ENCODE data around the gene RAPGEF1. TPM values are rescaled to one million over a fixed set of nuclear protein-coding genes. Genes with fewer than 3 reads are reported as not detected.
A peak's percentile ranks its signal among the peaks of the same experiment; 100 is the strongest.

RAPGEF1 gene
- total RNA-seq, 1 donor, result 33.7 TPM

DNA sequence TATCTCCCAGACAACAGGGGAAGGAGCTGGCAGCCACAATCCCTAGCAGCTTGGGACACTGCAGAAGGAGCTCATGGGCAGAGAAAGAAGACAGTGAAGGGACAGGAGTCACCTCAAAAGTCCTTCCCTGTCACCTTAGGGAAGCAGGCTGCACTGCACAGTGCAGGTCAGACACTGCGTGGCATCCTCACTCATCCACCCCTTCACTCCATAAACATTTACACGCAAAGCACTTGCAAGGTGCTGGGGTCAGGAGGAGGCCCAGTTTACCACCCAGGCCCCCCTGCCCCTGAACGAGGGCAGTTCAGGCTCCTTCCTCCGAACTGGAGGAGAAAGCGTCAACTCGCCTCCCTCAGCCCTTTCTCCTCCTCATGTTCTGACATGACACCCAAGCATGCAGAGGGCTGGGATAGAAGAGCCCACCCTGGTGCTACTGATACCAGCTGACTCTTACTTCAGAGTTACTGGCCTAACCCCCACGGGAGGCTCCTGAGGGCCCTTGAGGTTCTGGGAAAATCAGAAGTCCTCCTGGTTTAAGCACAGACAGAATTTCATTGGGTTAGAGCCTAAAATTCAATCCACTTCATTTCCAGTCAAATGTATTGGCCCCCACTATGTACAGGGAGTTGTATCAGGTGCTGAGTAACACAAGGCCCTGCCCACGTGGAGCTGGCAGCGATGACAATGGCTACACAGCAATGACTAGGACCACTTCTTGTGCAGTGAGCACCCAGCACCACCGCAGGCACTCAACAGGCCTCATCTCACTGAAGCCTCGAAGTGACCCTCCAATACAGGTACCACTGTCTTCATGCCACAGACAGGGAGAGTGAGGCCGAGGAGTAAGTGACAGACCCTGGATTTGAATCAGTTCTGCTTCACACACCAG, 70.4 kb downstream of the RAPGEF1 start:
- no peak for DNase-seq (ENCODE audit: low read depth)
- TF ChIP-seq, protein P1, sequence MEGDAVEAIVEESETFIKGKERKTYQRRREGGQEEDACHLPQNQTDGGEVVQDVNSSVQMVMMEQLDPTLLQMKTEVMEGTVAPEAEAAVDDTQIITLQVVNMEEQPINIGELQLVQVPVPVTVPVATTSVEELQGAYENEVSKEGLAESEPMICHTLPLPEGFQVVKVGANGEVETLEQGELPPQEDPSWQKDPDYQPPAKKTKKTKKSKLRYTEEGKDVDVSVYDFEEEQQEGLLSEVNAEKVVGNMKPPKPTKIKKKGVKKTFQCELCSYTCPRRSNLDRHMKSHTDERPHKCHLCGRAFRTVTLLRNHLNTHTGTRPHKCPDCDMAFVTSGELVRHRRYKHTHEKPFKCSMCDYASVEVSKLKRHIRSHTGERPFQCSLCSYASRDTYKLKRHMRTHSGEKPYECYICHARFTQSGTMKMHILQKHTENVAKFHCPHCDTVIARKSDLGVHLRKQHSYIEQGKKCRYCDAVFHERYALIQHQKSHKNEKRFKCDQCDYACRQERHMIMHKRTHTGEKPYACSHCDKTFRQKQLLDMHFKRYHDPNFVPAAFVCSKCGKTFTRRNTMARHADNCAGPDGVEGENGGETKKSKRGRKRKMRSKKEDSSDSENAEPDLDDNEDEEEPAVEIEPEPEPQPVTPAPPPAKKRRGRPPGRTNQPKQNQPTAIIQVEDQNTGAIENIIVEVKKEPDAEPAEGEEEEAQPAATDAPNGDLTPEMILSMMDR (IDR thresholded peaks at IDR 0.05; ENCODE audit: insufficient read depth, low read length), result no peak

DNA sequence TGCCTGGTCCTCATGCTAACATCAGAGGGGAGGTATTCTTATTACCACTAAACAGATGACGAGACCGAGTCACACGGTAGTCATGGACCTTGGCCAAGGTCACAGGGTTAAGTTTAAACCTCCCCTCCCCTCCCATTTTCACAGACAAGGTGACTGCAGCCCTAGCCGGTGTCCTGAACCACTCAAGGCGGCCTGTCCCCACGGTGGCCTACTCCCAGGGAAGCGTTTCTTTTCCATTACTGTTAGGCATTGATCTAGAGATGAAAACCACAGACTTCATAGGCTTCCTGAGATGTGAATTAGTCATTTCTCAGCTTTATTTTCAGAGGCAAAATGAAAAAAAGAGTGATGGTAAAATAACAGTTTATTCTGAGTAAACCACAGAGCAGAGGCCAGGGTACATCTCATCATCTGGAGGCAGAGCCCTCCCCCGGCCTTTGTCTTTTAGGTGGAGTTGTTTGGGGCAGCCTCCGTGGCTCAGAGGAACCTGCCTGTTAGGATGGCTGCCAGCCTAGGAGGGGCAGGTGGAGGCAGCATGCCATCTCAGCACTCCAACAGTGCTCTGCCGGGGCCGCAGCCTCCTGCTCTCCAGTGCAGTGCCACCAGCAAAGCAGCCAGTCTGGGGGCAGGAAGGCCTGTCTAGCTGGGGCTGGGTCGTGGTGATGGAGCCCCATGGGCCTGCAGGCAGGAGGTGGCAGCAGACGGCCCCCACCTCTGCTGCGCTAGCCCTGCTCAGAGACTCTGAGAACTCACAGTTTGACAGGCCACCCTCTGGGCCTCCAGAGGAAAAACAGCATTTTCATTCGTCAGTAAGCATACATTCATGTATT, 71.2 kb downstream of the RAPGEF1 start:
- TF ChIP-seq, protein P1 (IDR thresholded peaks at IDR 0.05; ENCODE audit: insufficient read depth, low read length), result no peak
- no peak overlapping the region for H3K4me3 ChIP-seq (ENCODE audit: low read depth, low read length)

More for the DNA sequence above, 70.4 kb downstream of the RAPGEF1 start:
- no peak overlapping the region for H3K4me3 ChIP-seq (ENCODE audit: low read depth, low read length)

DNA sequence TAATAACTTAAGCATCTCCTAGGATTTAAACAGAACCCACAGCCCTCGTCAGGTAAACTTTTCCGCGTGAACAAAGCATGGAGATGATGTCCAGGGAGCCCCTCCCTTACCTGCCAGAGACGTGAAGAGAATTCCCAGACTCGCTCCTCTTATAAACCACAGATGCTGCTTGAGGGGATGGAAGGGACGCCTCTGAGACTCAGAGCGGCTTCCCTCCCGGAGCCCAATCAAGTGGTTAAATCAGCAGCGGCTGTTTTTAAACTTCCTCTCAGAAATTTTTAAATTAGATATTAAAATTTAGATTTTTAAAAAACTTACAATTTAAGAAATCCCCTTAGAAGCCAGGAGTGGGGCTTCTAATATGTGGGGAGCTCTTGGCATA, 71.8 kb downstream of the RAPGEF1 start:
- no peak for DNase-seq (ENCODE audit: low read depth)
- TF ChIP-seq, protein P1 (IDR thresholded peaks at IDR 0.05; ENCODE audit: insufficient read depth, low read length), result no peak
- H3K4me3 ChIP-seq (ENCODE audit: low read depth, low read length), result no peak overlapping the region

More for the DNA sequence above, 71.2 kb downstream of the RAPGEF1 start:
- DNase-seq (ENCODE audit: low read depth), result peak; percentile 56

DNA sequence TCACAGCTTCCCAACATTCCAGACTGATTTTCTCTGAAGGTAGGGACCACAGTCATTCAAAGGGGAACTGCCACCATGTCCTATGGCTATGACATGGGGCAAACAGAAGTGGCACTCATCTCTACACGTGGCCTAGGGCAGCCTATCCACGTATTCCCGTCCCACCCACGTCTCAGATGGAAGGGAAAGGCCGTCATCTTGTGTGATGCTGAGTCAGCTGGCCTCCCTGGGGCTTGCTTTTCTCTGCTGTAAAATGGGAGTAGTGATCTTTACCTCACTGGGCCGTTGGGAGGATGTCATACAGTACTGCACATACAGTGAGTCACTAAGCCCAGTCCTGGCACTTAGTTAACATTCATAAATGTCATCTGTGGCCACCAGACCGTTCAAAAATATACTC, 72.3 kb downstream of the RAPGEF1 start:
- DNase-seq (ENCODE audit: low read depth), result no peak
- no peak overlapping the region for H3K4me3 ChIP-seq (ENCODE audit: low read depth, low read length)
- TF ChIP-seq, protein P1 (IDR thresholded peaks at IDR 0.05; ENCODE audit: insufficient read depth, low read length), result no peak

DNA sequence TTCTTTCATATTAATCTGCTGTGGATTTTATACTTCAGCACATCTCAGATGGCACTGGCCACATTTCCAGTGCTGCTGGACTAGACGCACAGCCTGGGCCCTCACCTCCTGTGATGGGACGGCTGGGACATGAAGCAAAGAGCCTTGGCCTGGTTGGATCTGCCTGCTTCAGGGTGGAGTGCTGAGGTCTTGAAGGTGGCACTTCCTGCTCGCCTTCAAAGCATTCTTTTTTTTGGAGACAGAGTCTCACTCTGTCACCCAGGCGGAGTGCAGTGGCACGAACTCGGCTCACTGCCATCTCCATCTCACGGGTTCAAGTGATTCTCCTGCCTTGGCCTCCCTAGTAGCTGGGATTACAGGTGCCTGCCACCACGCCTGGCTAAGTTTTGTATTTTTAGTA, 73.1 kb downstream of the RAPGEF1 start:
- H3K4me3 ChIP-seq (ENCODE audit: low read depth, low read length), result no peak overlapping the region
- no peak for DNase-seq (ENCODE audit: low read depth)
- TF ChIP-seq, protein P1 (IDR thresholded peaks at IDR 0.05; ENCODE audit: insufficient read depth, low read length), result no peak

DNA sequence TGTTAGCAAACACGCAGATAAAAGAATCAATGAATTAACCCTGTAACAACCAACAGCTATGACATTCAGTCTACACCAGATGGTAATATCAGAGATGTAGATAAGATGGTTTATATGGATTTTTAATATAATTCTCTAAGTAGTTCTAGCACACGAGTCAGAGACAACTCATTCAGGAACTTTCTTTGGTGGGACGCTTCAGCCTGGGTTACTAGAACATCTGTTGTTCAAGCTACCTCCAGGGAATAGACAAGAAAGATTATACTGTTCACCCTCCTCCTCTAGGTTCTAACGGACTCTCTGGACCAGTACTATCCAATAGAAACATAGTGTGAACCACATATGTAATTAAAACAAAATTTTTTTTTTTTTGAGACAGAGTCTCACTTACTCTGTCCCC, 73.8 kb downstream of the RAPGEF1 start:
- H3K4me3 ChIP-seq (ENCODE audit: low read depth, low read length), result no peak overlapping the region
- DNase-seq (ENCODE audit: low read depth), result peak; percentile 73
- TF ChIP-seq, protein P1 (IDR thresholded peaks at IDR 0.05; ENCODE audit: insufficient read depth, low read length), result no peak
